CD4-positive, alpha-beta T cell (primary cell): Measurements from ENCODE around the gene BTBD9. TPM values are rescaled to one million over a fixed set of nuclear protein-coding genes. Genes with fewer than 3 reads are reported as not detected.
A peak's percentile ranks its signal among the peaks of the same experiment; 100 is the strongest.

Source experiments
- ATAC-seq: fragments of 200-7000 bp; cut with Tn5 transposase; one replicate; pipeline ENCODE4 v1.10.0; 2022; ENCODE audit warnings: mild to moderate bottlenecking; ENCODE audit not compliant: poor library complexity
- CTCF ChIA-PET: fragments of 350-600 bp; sonication (Branson Sonifier 250); formaldehyde crosslinking; loops from one replicate; lab custom pipeline; 2021; ENCODE audit warnings: antibody characterized with exemption, inconsistent platforms; lab: Charles Lee
- POLR2A ChIA-PET: fragments of 350-600 bp; sonication (Branson Sonifier 250); formaldehyde crosslinking; loops from one replicate; lab custom pipeline; 2021; ENCODE audit warnings: antibody characterized with exemption, inconsistent platforms; lab: Charles Lee
- DNase-seq, 14 experiments: peaks; one replicate each; pipeline ENCODE4 v3.0.0-alpha.2; 2013 to 2020; ENCODE audit warnings: mixed read lengths in 2 of 14
- H3K27ac ChIP-seq, 2 donors: one replicate each; pipeline versions ENCODE4 v1.5.1 to v1.7.0; 2013; ENCODE audit warnings: low read length in 2 of 2, low read depth in 1 of 2, mild to moderate bottlenecking in 1 of 2
- H3K27me3 ChIP-seq, 2 experiments: 1 replicate in 1 of 2; 2 replicates in 1 of 2; pipeline versions ENCODE4 v1.6.1 to v1.7.0; 2013; ENCODE audit warnings: low read length in 2 of 2, control low read depth in 1 of 2, mild to moderate bottlenecking in 1 of 2, moderate library complexity in 1 of 2; ENCODE audit not compliant: insufficient read depth in 2 of 2, control insufficient read depth in 1 of 2
- H3K36me3 ChIP-seq: one replicate; pipeline ENCODE4 v1.6.1; 2013; ENCODE audit warnings: low read length, control low read depth; ENCODE audit not compliant: insufficient read depth
- H3K4me1 ChIP-seq: one replicate; pipeline ENCODE4 v1.6.1; 2013; ENCODE audit warnings: low read length, control low read depth; ENCODE audit not compliant: insufficient read depth
- H3K4me3 ChIP-seq: one replicate; pipeline ENCODE4 v1.5.1; 2013; ENCODE audit warnings: mild to moderate bottlenecking, low read length, moderate library complexity
- H3K9me3 ChIP-seq, 2 experiments: 1 replicate in 1 of 2; 2 replicates in 1 of 2; pipeline versions ENCODE4 v1.6.1 to v1.7.0; 2013; ENCODE audit warnings: low read length in 2 of 2, mild to moderate bottlenecking in 2 of 2, control low read depth in 1 of 2, moderate library complexity in 1 of 2; ENCODE audit not compliant: control insufficient read depth in 1 of 2, insufficient read depth in 1 of 2
- H3K27ac Mint-ChIP-seq: one replicate; pipeline ENCODE4 v1.8.0; 2020; ENCODE audit warnings: mixed read lengths
- H3K27me3 Mint-ChIP-seq: one replicate; pipeline ENCODE4 v1.8.0; 2021; ENCODE audit warnings: mixed read lengths
- H3K36me3 Mint-ChIP-seq: one replicate; pipeline ENCODE4 v1.8.0; 2021; ENCODE audit warnings: low read depth, mixed read lengths
- H3K4me1 Mint-ChIP-seq: one replicate; pipeline ENCODE4 v1.8.0; 2021; ENCODE audit warnings: low read depth, mixed read lengths
- H3K4me3 Mint-ChIP-seq: one replicate; pipeline ENCODE4 v1.8.0; 2020; ENCODE audit warnings: mild to moderate bottlenecking, mixed read lengths
- H3K9me3 Mint-ChIP-seq: one replicate; pipeline ENCODE4 v1.8.0; 2020; ENCODE audit warnings: mixed read lengths
- CTCF ChIP-seq: fragments of 200-600 bp; IDR thresholded peaks from one replicate; pipeline ENCODE4 v1.8.0; 2022; ENCODE audit warnings: antibody characterized with exemption, mild to moderate bottlenecking
- intact Hi-C, 2 experiments: fragments of 100-400 bp; cut with DNase I in 1 of 2; cut with micrococcal nuclease in 1 of 2; formaldehyde crosslinking; loops; one replicate each; pipeline versions ENCODE4 v1.15.1 to v1.9.0; 2023 to 2025; cut with DNase I, micrococcal nuclease
- total RNA-seq, 174 experiments: library from RNA in 2 of 174; stranded (reverse) in 2 of 174; gene quantifications; one replicate each; pipeline ENCODE4 v1.2.3 and lab custom pipeline; 2021 to 2026

BTBD9 gene
- total RNA-seq, 2 experiments from 2014 or later: 58.7 to 59.3 TPM

- no peak for TF ChIP-seq CTCF
- no peaks in the 10 kb centered on the region for H3K36me3 Mint-ChIP-seq
- ChIA-PET POLR2A (no interaction called here), CTCF (no interaction called here)
- no peak for ATAC-seq
- no peak overlapping the region for H3K4me3 ChIP-seq
- no peaks in the 10 kb centered on the region for H3K4me1 ChIP-seq
- DNase-seq: peak in 1 of 14 experiments; percentile 17
- intact Hi-C loops: no loop called here
- H3K4me3 Mint-ChIP-seq: no peak overlapping the region
- H3K36me3 ChIP-seq: no peaks in the 10 kb centered on the region
- no peaks in the 10 kb centered on the region for H3K27me3 ChIP-seq
- no peaks in the 10 kb centered on the region for H3K27me3 Mint-ChIP-seq
- H3K9me3 ChIP-seq: no peaks in the 10 kb centered on the region
- no peaks in the 10 kb centered on the region for H3K9me3 Mint-ChIP-seq
- no peak overlapping the region for H3K27ac ChIP-seq
- H3K4me1 Mint-ChIP-seq: peaks cover 9% of the 10 kb centered on the region
- no peak overlapping the region for H3K27ac Mint-ChIP-seq
These were observed 196.2 kb downstream of the BTBD9 start for GRCh38 chr6:38443352-38444144.

- Histone ChIP-seq H3K4me3 (no peak overlapping the region), H3K27ac (no peak overlapping the region), H3K27me3 (no peaks in the 10 kb centered on the region), H3K9me3 (no peaks in the 10 kb centered on the region), H3K4me1 (no peaks in the 10 kb centered on the region), H3K36me3 (no peaks in the 10 kb centered on the region)
- ATAC-seq: no peak
- no peak for DNase-seq
- no peak for TF ChIP-seq CTCF
- Mint-ChIP-seq H3K27ac (no peak overlapping the region), H3K4me1 (peaks cover 5% of the 10 kb centered on the region), H3K4me3 (no peak overlapping the region), H3K36me3 (peaks cover 14% of the 10 kb centered on the region), H3K27me3 (no peaks in the 10 kb centered on the region), H3K9me3 (no peaks in the 10 kb centered on the region)
- intact Hi-C loops: no loop called here
- ChIA-PET CTCF (no interaction called here), POLR2A (no interaction called here)
These were observed 201.6 kb downstream of the BTBD9 start for GRCh38 chr6:38438097-38438496.

- ATAC-seq (no peak), DNase-seq (no peak)
- peaks cover 3% of the 10 kb centered on the region for H3K9me3 Mint-ChIP-seq
- no peaks in the 10 kb centered on the region for H3K4me1 ChIP-seq
- H3K27me3 Mint-ChIP-seq: no peaks in the 10 kb centered on the region
- H3K27me3 ChIP-seq: no peaks in the 10 kb centered on the region
- TF ChIP-seq CTCF: no peak
- ChIA-PET CTCF (no interaction called here), POLR2A (no interaction called here)
- H3K27ac ChIP-seq: no peak overlapping the region
- H3K27ac Mint-ChIP-seq: no peak overlapping the region
- H3K4me3 Mint-ChIP-seq: no peak overlapping the region
- H3K4me1 Mint-ChIP-seq: peaks cover 5% of the 10 kb centered on the region
- intact Hi-C loops: no loop called here
- H3K36me3 Mint-ChIP-seq: peaks cover 14% of the 10 kb centered on the region
- H3K4me3 ChIP-seq: no peak overlapping the region
- no peaks in the 10 kb centered on the region for H3K36me3 ChIP-seq
- no peaks in the 10 kb centered on the region for H3K9me3 ChIP-seq
These were observed 202.8 kb downstream of the BTBD9 start for GRCh38 chr6:38436726-38437465.
